Heart left ventricle (tissue), 13 donors: ENCODE measurements around the gene TIMP1.

ENCODE experiments used
- POLR2A ChIP-seq, 2 donors: fragments of 450-650 bp; IDR thresholded peaks; one replicate each; pipeline ENCODE4 v1.6.1; 2017; ENCODE audit warnings: antibody characterized with exemption in 2 of 2, mild to moderate bottlenecking in 2 of 2, moderate library complexity in 2 of 2
- TF ChIP-seq, protein P1 (sequence below), 12 donors: fragments of 200-600 bp; sonication (generic) in 4 of 12; IDR thresholded peaks; one replicate each; pipeline versions ENCODE4 v1.5.0 to v1.8.0; 2018 to 2022; ENCODE audit warnings: antibody characterized with exemption in 12 of 12, mild to moderate bottlenecking in 5 of 12
- donor health status: ischemic (EF 13 %, LVEDD 7.1; RV severe dilation, severe dysfunction).
- donor health status: DM: no; HTN: yes; CAD: no.
- donor health status: DM: no; HTN: no; CAD: no.
- donor health status: ischemic (EF 25% LVEDD 6.9; RV normal size, moderate dysfunction).
- donor health status: ischemic (EF 25% LVEDD 5.7; RV mildly dilated, moderate dysfunction).
- donor health status: ischemic (EF 35%, LVEDD 5.7; RV mildly dilated, moderate dysfunction).
- donor health status: nonischemic (EF 11% LVEDD 7.7; RV severe dilation, severe dysfunction).
- donor health status: DM: yes; HTN: yes; CAD: no.
- donor health status: PGD.
- donor health status: ischemic (EF 29% LVEDD 5.4; RV normal size, mild dysfunction).
- donor health status: nonischemic (EF 23%, LVEDD 6.1; RV moderate dilation, normal function).

- TF ChIP-seq, protein P1, sequence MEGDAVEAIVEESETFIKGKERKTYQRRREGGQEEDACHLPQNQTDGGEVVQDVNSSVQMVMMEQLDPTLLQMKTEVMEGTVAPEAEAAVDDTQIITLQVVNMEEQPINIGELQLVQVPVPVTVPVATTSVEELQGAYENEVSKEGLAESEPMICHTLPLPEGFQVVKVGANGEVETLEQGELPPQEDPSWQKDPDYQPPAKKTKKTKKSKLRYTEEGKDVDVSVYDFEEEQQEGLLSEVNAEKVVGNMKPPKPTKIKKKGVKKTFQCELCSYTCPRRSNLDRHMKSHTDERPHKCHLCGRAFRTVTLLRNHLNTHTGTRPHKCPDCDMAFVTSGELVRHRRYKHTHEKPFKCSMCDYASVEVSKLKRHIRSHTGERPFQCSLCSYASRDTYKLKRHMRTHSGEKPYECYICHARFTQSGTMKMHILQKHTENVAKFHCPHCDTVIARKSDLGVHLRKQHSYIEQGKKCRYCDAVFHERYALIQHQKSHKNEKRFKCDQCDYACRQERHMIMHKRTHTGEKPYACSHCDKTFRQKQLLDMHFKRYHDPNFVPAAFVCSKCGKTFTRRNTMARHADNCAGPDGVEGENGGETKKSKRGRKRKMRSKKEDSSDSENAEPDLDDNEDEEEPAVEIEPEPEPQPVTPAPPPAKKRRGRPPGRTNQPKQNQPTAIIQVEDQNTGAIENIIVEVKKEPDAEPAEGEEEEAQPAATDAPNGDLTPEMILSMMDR (IDR thresholded peaks at IDR 0.05), result no peak
- no peak for TF ChIP-seq POLR2A (IDR thresholded peaks at IDR 0.05)
Measured at GRCh38 chrX:47631676-47632075, 49.4 kb downstream of the TIMP1 start.
